ENCODE data around the gene NACA2.

DNA sequence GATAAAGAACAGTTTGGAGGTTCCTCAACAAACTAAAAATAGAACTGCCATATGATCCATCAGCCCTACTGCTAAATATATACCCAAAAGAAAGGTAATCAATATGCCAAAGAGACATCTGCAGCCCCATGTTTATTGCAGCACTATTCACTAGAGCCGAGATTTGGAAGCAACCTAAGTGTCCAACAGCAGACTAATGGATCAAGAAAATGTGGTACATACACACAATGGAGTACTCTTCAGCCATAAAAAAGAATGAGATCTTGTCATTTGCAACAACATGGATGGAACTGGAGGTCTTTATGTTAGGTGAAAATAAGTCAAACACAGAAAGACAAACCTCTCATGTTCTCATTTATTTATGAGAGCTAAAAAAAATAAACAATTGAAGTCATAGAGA is 48.8 kb upstream of the NACA2 start:
- TF ChIP-seq GATA2 (IDR thresholded peaks at IDR 0.05; ENCODE audit: low read depth, low read length) (no peak), GATA3 (IDR thresholded peaks at IDR 0.05; ENCODE audit: low read depth, low read length) (no peak)
